ENCODE measurements around the gene PGAP1.

The PGAP1 gene, protein sequence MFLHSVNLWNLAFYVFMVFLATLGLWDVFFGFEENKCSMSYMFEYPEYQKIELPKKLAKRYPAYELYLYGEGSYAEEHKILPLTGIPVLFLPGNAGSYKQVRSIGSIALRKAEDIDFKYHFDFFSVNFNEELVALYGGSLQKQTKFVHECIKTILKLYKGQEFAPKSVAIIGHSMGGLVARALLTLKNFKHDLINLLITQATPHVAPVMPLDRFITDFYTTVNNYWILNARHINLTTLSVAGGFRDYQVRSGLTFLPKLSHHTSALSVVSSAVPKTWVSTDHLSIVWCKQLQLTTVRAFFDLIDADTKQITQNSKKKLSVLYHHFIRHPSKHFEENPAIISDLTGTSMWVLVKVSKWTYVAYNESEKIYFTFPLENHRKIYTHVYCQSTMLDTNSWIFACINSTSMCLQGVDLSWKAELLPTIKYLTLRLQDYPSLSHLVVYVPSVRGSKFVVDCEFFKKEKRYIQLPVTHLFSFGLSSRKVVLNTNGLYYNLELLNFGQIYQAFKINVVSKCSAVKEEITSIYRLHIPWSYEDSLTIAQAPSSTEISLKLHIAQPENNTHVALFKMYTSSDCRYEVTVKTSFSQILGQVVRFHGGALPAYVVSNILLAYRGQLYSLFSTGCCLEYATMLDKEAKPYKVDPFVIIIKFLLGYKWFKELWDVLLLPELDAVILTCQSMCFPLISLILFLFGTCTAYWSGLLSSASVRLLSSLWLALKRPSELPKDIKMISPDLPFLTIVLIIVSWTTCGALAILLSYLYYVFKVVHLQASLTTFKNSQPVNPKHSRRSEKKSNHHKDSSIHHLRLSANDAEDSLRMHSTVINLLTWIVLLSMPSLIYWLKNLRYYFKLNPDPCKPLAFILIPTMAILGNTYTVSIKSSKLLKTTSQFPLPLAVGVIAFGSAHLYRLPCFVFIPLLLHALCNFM

DNA sequence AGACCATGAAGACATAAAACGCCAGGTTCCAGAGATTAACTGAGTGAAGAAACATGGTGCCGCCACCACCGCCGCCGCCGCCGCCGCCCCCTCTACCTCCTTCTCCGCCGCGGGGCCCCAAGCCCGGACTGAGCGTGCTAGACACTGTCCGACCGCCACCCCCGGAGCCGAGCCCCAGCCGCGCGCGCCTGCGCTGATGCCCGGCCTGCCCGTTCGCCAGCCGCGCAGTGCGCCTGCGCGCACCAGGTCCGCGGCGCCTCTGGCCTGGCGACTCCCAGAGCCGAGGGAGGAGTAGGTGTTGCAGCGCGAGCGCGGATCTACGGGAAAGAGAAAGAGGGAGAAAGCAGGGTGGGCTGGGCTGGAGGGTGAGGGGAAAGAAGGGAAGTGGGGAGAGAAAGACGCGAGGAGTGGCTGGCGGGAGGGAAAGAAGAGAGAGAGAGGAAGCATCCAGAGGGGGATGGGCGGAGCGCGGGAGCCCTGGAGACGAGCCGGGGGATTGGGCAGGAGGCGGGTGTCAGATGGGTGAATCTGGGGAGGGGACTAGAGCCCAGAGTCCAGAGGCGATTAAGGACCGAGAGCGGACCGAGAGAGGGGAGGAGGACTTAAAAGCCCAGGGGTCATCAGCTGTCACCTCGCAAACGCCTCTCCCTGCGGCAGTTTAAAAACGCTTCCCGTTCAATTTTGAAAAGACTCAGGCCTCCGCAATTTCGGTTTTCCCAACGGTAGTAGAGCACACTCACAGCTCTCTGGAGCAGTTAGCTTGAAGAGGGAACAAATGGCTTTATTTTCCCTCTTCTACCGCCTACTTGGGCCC lies at the start of gene PGAP1:
Gene PGAP1 (minus strand): TSS at position 146 of the 814 bp plus-strand sequence. CDS start 91 bp downstream, at position 55.
- DNase-seq = peak; percentile 74

DNA sequence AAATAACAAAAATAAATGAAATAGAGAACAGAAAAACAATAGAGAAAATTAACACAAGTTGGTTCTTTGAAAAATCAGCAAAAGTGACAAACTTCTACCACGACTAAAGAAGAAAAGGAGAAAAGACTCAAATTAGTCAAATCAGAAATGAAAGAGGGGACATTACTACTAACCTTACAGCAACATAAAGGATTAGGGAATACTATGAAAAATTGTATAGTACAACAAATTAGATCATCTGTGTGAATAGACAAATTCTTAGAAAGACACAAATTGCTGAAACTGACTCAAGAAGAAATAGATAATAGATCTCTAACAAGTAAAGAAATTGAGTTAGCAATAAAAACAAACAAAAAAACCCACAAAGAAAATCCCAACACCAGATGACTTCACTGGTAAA lies 48.5 kb upstream of the PGAP1 start:
- DNase-seq = no peak

DNA sequence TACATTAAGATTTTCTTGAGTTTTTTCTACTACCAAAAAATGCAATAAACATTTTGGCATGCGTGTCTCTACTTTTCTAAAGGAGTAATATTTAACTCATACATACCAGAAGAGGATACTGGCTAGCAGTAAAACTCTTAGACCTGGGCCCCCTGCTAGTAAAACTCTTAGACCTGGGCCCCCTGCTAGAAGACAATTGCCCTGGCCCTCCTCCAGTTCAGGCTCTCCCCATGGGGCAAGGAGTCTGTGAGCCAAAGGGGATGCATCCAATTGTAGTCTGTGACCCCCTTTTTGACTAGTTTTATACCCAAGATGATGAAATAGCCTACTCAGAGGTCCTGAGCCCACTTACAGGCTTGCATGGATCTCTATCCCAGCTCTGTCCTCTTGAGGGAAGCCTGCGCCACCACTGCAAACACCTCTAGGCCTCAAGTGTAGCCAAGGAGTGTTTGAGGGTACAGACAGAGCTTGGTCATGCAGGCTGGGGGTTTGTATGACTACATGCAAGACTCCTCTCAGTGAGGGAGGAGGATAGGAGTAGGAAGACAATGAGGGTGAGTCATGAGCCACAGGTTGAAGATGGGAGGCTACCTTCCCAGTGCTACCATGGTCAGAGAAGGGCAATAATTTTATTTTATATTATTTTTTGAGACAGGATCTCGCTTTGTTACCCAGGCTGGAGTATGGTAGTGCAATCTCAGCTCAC lies 45.2 kb upstream of the PGAP1 start:
- DNase-seq = no peak

DNA sequence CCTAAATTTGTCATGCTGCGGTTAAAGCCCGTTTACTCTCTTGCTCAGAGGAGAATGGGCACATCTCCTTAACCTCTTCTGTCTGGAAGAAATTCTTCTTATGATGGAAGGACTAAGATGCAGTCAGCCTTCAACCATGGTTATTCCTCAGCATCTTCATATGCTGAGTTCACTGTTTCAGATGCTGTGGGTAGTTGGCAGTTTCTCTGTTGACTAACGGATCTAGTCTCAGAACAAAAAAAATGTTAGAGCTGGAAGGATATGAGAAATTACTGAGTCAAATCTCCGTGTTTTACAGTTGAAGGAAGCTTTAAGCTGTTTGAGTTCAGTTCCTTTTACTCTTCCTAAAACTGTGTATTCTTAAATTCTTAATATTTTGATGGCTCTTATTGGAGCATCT lies 43.6 kb upstream of the PGAP1 start:
- DNase-seq = no peak

DNA sequence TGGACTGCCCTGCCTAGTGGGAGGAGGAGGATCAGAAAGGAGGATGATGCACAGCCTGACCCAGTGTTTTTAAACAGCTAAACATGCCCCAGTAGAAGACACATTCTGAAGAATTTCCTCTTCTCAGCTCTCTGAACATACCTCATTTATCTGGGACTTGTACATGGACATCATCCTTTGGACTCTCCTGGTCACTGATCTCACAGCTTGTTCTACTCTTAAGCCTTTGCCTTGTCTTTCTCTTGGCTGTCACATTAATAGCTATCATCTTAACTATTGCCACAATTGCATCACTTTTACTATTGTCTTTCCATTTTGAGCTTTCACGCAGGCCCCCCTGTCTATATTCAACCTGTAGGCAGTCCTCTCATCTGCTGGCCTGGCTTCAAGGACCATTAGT lies 42.0 kb upstream of the PGAP1 start:
- no peak for DNase-seq

DNA sequence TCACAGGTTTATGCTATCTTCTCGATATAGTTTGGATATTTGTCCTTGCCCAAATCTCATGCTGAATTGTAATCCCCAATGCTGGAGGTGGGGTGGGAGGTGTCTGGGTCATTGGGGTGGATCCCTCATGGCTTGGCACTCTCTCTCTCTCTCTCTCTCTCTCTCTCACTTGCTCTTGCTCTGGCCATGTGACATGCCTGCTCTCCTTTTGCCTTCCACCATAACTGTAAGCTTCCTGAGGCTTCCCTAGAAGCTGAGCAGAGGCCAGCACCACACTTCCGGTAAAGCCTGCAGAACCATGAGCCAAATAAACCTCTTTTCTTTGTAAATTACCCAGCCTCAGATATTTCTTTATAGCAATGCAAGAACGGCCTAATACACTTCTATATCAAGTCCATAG lies 41.3 kb upstream of the PGAP1 start:
- no peak for DNase-seq

DNA sequence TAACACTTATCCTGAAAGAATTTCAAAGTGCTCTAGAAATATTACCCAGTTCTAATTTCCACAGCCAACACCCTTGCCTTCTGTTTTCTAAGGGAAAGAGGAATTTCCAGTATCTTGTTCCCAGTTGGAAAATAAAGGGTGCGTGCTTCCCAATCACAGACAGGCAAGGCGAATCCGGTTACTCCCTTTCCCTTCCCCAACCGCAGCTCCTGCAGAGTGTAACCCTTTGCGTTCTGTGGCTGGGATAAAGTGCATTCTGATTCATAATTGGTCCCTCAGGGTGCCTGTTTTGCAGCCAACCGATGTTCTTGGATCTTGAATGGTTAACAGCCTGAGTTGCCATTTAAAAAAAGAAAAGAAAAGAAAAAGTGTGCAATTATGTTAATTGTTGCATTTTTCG lies 40.6 kb upstream of the PGAP1 start:
- no peak for DNase-seq

DNA sequence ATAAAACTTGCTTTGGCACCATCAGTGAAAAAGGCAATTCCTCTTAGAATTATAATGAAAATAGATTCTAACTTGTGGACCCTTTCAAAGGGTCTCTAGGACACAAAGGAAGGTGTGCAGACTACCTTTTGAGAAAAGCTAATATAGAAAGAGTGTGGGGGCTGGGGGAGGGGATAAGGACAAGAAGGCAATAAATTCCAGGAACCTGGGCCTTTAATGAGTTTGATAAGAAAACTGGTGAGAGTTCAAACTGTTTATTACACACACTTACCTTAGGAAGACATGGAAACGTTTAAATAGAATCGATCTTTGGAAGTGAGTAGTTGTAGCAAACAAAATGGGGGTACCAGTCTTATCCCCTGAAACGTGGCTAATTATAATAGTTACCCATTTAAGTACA lies 39.6 kb upstream of the PGAP1 start:
- DNase-seq = no peak

DNA sequence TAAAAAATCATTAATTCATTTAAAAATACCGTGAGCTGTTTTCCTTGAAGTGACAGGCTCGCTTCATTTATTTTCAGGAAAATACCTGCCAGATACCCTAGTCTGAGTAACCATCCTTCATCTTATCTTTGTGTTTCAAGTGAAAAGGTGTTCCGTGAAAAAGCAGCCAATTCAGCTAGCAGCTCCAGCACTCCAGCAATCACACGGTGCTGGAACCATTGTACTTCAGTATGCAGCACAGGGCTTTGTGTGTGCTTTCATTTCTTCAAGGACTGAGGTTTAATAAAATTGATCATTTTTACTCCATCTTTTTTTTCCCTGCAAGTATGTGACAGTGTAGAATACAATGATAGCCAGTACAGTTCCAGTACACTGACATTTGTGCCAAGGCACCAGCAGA lies 39.1 kb upstream of the PGAP1 start:
- DNase-seq = no peak

DNA sequence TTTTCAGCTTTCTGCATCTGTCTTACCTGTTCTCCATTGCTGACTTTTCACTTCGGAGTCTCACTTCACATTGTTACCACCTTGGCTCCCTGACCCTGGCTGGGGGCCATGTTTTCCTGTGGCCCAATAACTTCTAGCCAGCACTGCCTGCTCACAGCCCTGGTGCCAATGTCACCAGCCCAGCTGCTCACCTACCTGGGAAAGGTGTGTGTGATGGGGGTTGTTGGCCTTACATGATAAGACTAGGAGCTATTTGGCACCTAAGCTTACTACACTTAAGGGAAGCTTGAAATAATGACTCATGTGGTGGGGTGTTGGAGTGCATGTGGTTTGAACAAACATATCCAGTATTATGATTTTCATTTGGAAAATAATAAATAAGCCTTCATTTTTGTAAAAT lies 37.5 kb upstream of the PGAP1 start:
- no peak for DNase-seq

DNA sequence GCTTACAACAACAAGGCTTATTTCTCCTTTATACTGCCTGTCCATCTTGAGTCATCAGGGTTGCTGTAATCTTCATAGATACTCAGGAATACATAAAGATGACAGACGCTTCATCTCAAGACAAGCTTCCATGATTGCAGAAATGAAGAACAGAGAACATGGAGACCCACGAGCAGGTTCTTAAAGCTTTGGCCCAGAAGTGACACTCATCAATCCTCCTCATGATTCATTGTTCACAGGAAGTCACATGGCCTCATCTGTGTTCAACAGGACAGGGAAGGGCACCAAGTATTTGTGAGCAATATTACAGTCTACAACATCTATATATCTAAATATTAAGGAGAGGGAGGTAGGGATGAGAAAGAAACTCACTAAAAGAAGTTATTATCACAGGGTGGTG lies 36.5 kb upstream of the PGAP1 start:
- no peak for DNase-seq

DNA sequence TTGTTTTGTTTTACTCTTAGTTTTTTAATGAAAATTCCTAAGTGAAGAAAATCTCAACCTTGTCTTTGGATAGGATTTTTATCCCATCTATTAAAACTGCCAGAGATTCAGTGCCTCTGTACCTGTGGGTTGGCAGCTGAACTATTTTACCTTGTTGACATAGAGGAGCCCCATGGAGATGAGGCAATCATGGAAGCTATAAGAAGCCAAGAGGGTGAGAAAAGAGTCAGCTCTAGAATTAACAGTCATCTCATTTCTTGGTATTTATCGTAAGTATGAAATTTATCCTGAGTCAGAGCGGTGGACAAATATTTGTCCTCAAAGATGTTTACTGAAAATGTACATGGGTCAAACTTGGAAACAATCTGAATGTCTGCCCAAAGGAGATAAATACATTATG lies 35.8 kb upstream of the PGAP1 start:
- no peak for DNase-seq

DNA sequence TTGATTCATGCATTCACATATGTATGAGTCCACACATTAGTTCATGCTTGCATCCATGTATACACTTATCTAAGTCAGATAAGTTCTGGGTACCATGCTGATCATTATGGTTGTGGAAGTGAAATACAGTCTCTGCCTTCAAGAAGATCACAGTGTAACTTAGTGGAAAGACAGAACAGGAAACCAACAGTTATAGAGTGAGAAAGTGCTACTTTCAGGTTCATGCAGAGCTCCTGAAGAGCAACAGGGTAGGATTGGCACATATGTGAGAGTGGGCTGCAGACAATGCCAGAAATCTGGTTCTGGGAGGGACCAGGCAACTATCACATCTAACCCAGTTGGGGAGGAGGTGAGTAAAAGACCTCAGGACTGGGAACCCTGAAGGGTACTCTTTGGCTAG lies 35.4 kb upstream of the PGAP1 start:
- DNase-seq = no peak

DNA sequence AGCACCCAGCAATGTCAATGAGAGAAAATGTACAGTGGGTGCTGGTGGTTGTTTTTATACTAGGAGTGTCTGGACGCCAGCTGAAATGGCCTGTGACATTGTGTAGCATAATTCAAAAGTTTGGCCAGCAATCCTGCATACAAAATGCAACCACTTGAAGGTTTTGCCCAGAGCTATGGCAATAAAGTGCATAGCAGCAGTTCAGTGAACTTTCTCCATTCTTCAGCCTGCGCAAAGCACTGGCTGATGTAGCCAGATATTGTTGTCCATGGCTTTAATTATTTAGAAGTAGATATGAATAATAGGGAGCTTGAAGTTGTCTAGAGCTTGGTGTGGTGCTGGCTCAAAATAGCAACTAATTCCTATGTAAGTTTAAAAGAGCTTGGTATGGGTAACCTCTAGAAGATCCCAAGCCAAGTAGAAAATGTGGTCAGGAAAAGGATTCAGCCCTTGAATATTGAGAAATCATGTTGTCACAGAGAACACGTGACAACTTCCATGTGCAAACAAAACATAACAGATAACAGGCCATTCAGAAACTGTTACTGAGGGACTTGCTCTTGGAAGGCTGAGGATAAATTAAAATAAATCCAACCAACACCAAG lies 33.3 kb upstream of the PGAP1 start:
- no peak for DNase-seq

DNA sequence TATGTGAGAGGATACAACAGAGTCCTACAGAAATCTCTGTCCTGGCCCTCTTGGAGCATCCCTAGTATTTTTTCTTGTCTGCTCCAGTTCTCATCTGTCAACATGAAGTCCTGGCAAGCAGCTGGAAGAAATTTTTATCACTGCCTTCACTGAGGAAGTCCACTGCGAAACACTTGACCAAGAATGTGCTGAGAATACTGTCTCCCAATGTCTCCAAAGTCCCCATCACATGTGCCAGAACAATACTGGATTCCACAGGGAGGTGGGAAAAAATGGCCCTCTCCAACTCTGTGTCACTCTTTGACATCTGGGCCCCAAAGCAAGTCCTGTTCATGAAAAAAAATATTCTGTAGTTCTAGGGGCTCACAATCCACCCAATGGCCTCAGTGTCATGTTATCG lies 32.8 kb upstream of the PGAP1 start:
- no peak for DNase-seq

DNA sequence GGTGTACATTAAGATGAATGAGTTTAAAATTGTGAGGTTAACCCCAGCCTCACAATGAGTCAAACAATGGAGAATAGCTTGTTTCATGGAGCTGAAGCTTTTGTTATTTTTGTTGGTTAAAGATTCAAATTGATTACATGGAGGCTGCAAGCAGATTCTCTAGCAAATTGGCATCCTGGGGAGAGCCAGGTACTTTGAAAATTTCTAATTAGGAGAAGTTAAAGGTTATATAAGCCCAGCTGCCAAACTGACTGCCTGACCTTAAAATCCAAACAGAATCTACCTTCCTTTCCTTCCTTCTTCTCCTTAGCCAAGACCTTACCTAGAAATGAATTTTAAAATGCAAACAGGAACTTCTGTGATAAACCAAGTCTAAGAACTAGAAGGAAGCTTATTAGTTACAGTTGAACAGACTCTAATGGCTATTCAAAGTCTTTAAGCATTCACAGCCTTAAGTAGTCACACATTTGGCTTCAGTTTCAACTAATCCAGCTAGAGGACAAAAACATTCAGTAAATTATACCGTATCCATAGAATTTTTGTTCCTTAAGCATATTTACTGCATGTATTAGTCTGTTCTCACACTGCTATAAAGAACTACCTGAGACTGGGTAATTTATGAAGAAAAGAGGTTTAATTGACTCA lies 31.5 kb upstream of the PGAP1 start:
- no peak for DNase-seq

DNA sequence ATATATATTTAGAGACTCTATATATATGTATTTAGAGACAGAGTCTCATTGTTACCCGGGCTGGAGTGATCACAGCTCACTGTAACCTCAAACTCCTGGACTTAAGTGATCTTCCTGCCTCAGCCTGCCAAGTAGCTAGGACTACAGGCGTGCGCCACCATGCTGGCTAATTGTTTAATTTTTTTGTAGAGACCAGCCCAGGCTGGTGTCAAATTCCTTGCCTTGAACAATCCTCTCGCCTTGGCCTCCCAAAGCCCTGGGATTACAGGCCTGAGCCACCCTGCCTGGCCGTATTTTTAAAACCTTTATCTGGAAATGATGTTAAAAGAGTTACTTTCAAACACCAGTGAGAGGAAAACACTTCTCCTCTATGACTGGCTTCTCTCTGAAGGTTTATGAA lies 30.9 kb upstream of the PGAP1 start:
- no peak for DNase-seq

DNA sequence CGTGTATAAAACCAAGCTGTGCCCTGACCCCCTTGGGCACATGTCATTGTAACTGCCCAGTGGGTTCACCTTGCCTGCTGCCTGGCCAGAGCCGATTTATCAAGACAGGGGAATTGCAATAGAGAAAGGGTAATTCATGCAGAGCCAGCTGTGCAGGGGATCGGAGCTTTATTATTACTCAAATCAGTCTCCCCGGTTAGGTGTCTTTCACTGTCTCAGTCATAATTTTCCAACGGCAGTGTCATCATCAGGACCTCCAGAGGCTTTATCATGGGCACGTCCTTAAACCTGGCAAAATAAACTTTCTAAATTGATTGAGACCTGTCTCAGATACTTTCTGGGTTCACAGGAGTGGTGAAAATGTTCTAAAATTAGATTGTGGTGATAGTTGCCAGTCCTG lies 29.6 kb upstream of the PGAP1 start:
- DNase-seq = no peak

DNA sequence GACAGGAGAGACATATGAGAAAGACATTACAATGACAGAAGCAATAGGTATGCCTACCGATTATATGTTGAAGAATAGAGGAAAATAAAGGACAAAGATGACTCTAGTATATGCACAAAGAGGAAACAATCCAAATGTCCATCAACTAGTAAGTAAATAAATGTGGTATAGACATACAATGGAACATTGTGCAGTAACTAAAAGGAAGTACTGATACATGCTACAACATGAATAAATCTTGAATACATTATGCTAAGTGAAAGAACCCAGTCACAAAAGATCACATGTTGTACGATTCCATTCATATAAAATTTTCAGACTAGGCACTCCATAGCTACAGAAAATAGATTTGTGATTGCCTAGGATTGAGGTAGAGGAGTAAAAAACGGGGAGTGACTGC lies 28.5 kb upstream of the PGAP1 start:
- DNase-seq = no peak

DNA sequence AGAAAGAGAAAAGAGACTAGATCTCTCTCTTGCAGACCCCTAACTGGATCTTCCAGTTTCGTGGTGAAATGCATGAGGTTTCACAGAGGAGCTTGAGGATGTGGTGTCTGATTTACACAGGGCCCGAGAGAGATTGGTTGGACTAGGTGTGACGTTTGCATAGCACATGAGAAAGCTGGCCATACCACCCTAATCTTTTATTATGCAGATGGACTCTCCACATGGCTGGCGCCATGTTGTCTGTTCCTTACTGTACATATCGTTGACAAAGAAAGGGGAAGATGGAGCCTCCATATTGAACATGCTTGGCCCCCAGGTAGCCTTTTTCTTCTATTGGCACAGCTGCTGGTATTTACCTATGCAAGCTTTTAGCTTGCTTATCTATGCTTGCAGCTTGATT lies 27.5 kb upstream of the PGAP1 start:
- DNase-seq = peak; percentile 92

DNA sequence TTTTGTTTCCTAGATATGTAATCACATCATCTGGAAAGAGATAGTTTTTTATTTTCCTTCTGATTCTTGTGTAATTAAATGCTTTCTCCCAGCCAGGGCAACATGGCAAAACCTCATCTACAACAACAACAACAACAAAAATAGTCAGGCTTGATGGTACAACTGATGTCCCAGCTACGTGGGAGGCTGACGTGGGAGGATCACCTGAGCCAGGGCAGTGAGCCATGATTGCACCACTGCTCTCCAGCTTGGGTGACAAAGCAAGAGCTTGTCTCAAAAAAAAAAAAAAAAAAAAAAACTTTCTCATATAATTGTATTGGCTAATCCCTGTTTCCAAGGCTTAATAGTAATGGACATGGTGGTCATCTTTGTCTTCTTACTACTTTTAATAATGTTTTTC lies 26.4 kb upstream of the PGAP1 start:
- no peak for DNase-seq

DNA sequence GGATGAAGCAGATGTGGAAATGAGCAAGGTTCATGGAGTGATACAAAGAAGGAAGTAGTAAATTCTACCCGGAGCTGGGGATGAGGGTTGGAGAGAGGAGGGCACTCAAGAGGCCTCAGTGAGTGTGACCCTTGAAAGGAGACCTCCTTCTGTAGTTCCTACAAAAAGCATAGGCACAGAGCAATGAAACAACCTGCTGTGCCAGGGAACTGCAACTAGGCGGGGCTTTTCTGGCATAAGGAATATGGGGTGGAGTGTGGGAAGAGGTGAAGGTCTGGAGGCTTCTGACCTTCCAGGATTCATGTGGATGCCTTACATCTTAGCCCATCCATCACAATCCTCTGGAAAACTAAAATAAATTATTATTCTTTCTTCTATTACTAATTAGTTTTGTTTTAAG lies 25.5 kb upstream of the PGAP1 start:
- DNase-seq = no peak

Measured in NCI-H2081 treated with DMSO at 0.1 percent for 48 hours (cell line).